Cardiac muscle cell (in vitro differentiated cells and primary cell): Measurements from ENCODE around the gene TMEM91. TPM values are rescaled to one million over a fixed set of nuclear protein-coding genes. Genes with fewer than 3 reads are reported as not detected.
A peak's percentile ranks its signal among the peaks of the same experiment; 100 is the strongest.

Experiments
- DNase-seq, 2 donors: peaks; one replicate each; pipeline versions ENCODE4 v3.0.0 to v3.0.0-alpha.2; 2010 to 2017; ENCODE audit warnings: low read depth in 1 of 2, low spot score in 1 of 2
- H3K27ac ChIP-seq: fragments of 200-600 bp; sonication (generic); 2 replicates; pipeline ENCODE4 v1.5.1; 2016
- H3K27me3 ChIP-seq: fragments of 200-600 bp; sonication (generic); 2 replicates; pipeline ENCODE4 v1.6.0; 2016; ENCODE audit warnings: control low read depth
- H3K36me3 ChIP-seq: fragments of 200-600 bp; sonication (generic); 2 replicates; pipeline ENCODE4 v1.5.1; 2016; ENCODE audit warnings: control low read depth
- H3K4me1 ChIP-seq: fragments of 200-600 bp; sonication (generic); 2 replicates; pipeline ENCODE4 v1.8.1; 2017; ENCODE audit warnings: low read depth, mild to moderate bottlenecking, mixed run types
- H3K4me3 ChIP-seq: fragments of 200-600 bp; sonication (generic); 2 replicates; pipeline ENCODE4 v1.5.1; 2016; ENCODE audit warnings: mild to moderate bottlenecking
- H3K9me3 ChIP-seq: fragments of 200-600 bp; sonication (generic); 2 replicates; pipeline ENCODE4 v1.5.1; 2017; ENCODE audit warnings: low read depth, mild to moderate bottlenecking, control low read depth
- CTCF ChIP-seq: IDR thresholded peaks from 2 replicates; pipeline ENCODE4 v1.5.1; 2012; ENCODE audit warnings: low read depth, mild to moderate bottlenecking, low read length
- polyA plus RNA-seq: library from polyadenylated mRNA; unstranded; fragments of >200 nt; fragmentation: Nextera tagmentation; extraction: Ambion mirVana; gene quantifications from 2 replicates; pipeline ENCODE4 v1.2.1, GENCODE V29; 2016
- total RNA-seq: library from RNA; depleted of rRNA; stranded (reverse); fragments of >200 nt; gene quantifications from 2 replicates; pipeline ENCODE4 v1.2.3, GENCODE V29; 2016

The TMEM91 gene
- total and polyA plus RNA-seq, 2 experiments from 2014 or later = 14.5 to 21.8 TPM

- peaks cover 35% of the 10 kb centered on the region for H3K4me1 ChIP-seq
- no peak for DNase-seq
- TF ChIP-seq CTCF = no peak
These were observed 56.8 kb downstream of the TMEM91 start for GRCh38 chr19:41433171-41433570.

More at GRCh38 chr19:41433171-41433570, 56.8 kb downstream of the TMEM91 start:
- Histone ChIP-seq H3K9me3 (no peaks in the 10 kb centered on the region), H3K27ac (peak overlapping the region; percentile 99), H3K27me3 (no peaks in the 10 kb centered on the region), H3K36me3 (peaks cover 5% of the 10 kb centered on the region), H3K4me3 (no peak overlapping the region)

Other genes with a start within 250 kb of the TMEM91 start
- 1.7 and 1.8 TPM in 2 replicates for gene CYP2S1, start 183.3 kb upstream of the TMEM91 start, total RNA-seq
- gene CYP2S1, start 183.3 kb upstream of the TMEM91 start, polyA plus RNA-seq = 0.60 and 2.3 TPM in 2 replicates
- 62.7 and 68.5 TPM in 2 replicates for gene AXL, start 157.3 kb upstream of the TMEM91 start, total RNA-seq
- 16.6 and 26.2 TPM in 2 replicates for gene AXL, start 157.3 kb upstream of the TMEM91 start, polyA plus RNA-seq
- 159 and 195 TPM in 2 replicates for gene HNRNPUL1, start 112.2 kb upstream of the TMEM91 start, total RNA-seq
- gene HNRNPUL1, start 112.2 kb upstream of the TMEM91 start, polyA plus RNA-seq = 148 and 216 TPM in 2 replicates
- 24.6 and 25.2 TPM in 2 replicates for gene CCDC97, start 66.4 kb upstream of the TMEM91 start, total RNA-seq
- gene CCDC97, start 66.4 kb upstream of the TMEM91 start, polyA plus RNA-seq = 29.7 and 32.4 TPM in 2 replicates
- gene TGFB1, start 22.6 kb upstream of the TMEM91 start, total RNA-seq = 19.4 and 32.6 TPM in 2 replicates
- 34.8 and 52.3 TPM in 2 replicates for gene TGFB1, start 22.6 kb upstream of the TMEM91 start, polyA plus RNA-seq
- 5.3 and 7.8 TPM in 2 replicates for gene B9D2, start 12.4 kb upstream of the TMEM91 start, total RNA-seq
- gene B9D2, start 12.4 kb upstream of the TMEM91 start, polyA plus RNA-seq = 10.8 and 10.9 TPM in 2 replicates
- gene EXOSC5, start 20.8 kb downstream of the TMEM91 start, total RNA-seq = 24.5 and 31.4 TPM in 2 replicates
- 40.6 and 53.0 TPM in 2 replicates for gene EXOSC5, start 20.8 kb downstream of the TMEM91 start, polyA plus RNA-seq
- gene BCKDHA, start 21.3 kb downstream of the TMEM91 start, total RNA-seq = 127 and 166 TPM in 2 replicates
- 151 and 200 TPM in 2 replicates for gene BCKDHA, start 21.3 kb downstream of the TMEM91 start, polyA plus RNA-seq
- gene B3GNT8, start 50.8 kb downstream of the TMEM91 start, total RNA-seq = 4.9 and 6.8 TPM in 2 replicates
- gene B3GNT8, start 50.8 kb downstream of the TMEM91 start, polyA plus RNA-seq = 4.8 and 5.9 TPM in 2 replicates
- gene DMAC2, start 63.4 kb downstream of the TMEM91 start, total RNA-seq = 78.5 and 110 TPM in 2 replicates
- 126 and 137 TPM in 2 replicates for gene DMAC2, start 63.4 kb downstream of the TMEM91 start, polyA plus RNA-seq
- gene ERICH4, start 66.6 kb downstream of the TMEM91 start, total RNA-seq = not detected in 2 replicates
- not detected in 2 replicates for gene ERICH4, start 66.6 kb downstream of the TMEM91 start, polyA plus RNA-seq
- gene CEACAM21, start 199.6 kb downstream of the TMEM91 start, total RNA-seq = 2.8 and 4.4 TPM in 2 replicates
- 2.2 and 5.0 TPM in 2 replicates for gene CEACAM21, start 199.6 kb downstream of the TMEM91 start, polyA plus RNA-seq